ENCODE measurements around the gene LRRC72. TPM values are rescaled to one million over a fixed set of nuclear protein-coding genes. Genes with fewer than 3 reads are reported as not detected.
"Not testable (repeated sequence)": the region's sequence is repeated elsewhere in the genome, so short reads cannot be mapped to it uniquely, and the experiment has no call there.

The LRRC72 gene
- polyA plus RNA-seq, 1 donor, result not detected

GRCh38 chr7:16498122-16498521 lies 28.5 kb upstream of the LRRC72 start:
- Histone ChIP-seq H3K36me3 (ENCODE audit: control insufficient read depth, insufficient read depth, low read length) (no peaks in the 10 kb centered on the region), H3K27me3 (ENCODE audit: control insufficient read depth, insufficient read depth, low read length) (no peaks in the 10 kb centered on the region), H3K27ac (ENCODE audit: low read length) (no peak overlapping the region), H3K9me3 (ENCODE audit: control insufficient read depth, low read depth, low read length) (peaks cover 5% of the 10 kb centered on the region), H3K4me3 (ENCODE audit: low read length) (no peak overlapping the region), H3K4me1 (ENCODE audit: control insufficient read depth, insufficient read depth, low read length) (peaks cover 2% of the 10 kb centered on the region)
- WGBS (ENCODE audit: insufficient coverage, low lambda C conversion rate), result no CpG with 5 or more reads among the region's 2 CpGs
- no peak for DNase-seq

- WGBS (ENCODE audit: insufficient coverage, low lambda C conversion rate), result 80% methylated on average over 1 of the region's 19 CpGs
- DNase-seq, result no peak
Measured at GRCh38 chr7:16502303-16502702, 24.3 kb upstream of the LRRC72 start.

GRCh38 chr7:16504019-16504418 lies 22.6 kb upstream of the LRRC72 start:
- Histone ChIP-seq H3K9me3 (ENCODE audit: control insufficient read depth, low read depth, low read length) (peaks cover 5% of the 10 kb centered on the region), H3K4me1 (ENCODE audit: control insufficient read depth, insufficient read depth, low read length) (no peaks in the 10 kb centered on the region), H3K27me3 (ENCODE audit: control insufficient read depth, insufficient read depth, low read length) (no peaks in the 10 kb centered on the region), H3K36me3 (ENCODE audit: control insufficient read depth, insufficient read depth, low read length) (no peaks in the 10 kb centered on the region), H3K27ac (ENCODE audit: low read length) (no peak overlapping the region), H3K4me3 (ENCODE audit: low read length) (no peak overlapping the region)
- 86% methylated on average over 5 of the region's 6 CpGs for WGBS (ENCODE audit: insufficient coverage, low lambda C conversion rate)
- DNase-seq, result no peak

More at GRCh38 chr7:16502303-16502702, 24.3 kb upstream of the LRRC72 start:
- Histone ChIP-seq H3K4me3 (ENCODE audit: low read length) (no peak overlapping the region), H3K27ac (ENCODE audit: low read length) (no peak overlapping the region), H3K27me3 (ENCODE audit: control insufficient read depth, insufficient read depth, low read length) (no peaks in the 10 kb centered on the region), H3K9me3 (ENCODE audit: control insufficient read depth, low read depth, low read length) (peaks cover 5% of the 10 kb centered on the region), H3K4me1 (ENCODE audit: control insufficient read depth, insufficient read depth, low read length) (no peaks in the 10 kb centered on the region), H3K36me3 (ENCODE audit: control insufficient read depth, insufficient read depth, low read length) (no peaks in the 10 kb centered on the region)

GRCh38 chr7:16506422-16506821 lies 20.2 kb upstream of the LRRC72 start:
- not testable (repeated sequence) for H3K4me3 ChIP-seq (ENCODE audit: low read length); H3K36me3 ChIP-seq (ENCODE audit: control insufficient read depth, insufficient read depth, low read length); H3K27ac ChIP-seq (ENCODE audit: low read length); DNase-seq; H3K9me3 ChIP-seq (ENCODE audit: control insufficient read depth, low read depth, low read length); H3K4me1 ChIP-seq (ENCODE audit: control insufficient read depth, insufficient read depth, low read length); H3K27me3 ChIP-seq (ENCODE audit: control insufficient read depth, insufficient read depth, low read length)
- 100% methylated on average over 1 of the region's 5 CpGs for WGBS (ENCODE audit: insufficient coverage, low lambda C conversion rate)

- Histone ChIP-seq H3K4me1 (ENCODE audit: control insufficient read depth, insufficient read depth, low read length) (no peaks in the 10 kb centered on the region), H3K27me3 (ENCODE audit: control insufficient read depth, insufficient read depth, low read length) (no peaks in the 10 kb centered on the region), H3K9me3 (ENCODE audit: control insufficient read depth, low read depth, low read length) (no peaks in the 10 kb centered on the region), H3K27ac (ENCODE audit: low read length) (no peak overlapping the region), H3K36me3 (ENCODE audit: control insufficient read depth, insufficient read depth, low read length) (no peaks in the 10 kb centered on the region), H3K4me3 (ENCODE audit: low read length) (no peak overlapping the region)
- DNase-seq, result no peak
Measured at GRCh38 chr7:16509829-16510228, 16.8 kb upstream of the LRRC72 start.

GRCh38 chr7:16511314-16511713 lies 15.3 kb upstream of the LRRC72 start:
- no peak for DNase-seq
- Histone ChIP-seq H3K27ac (ENCODE audit: low read length) (no peak overlapping the region), H3K4me3 (ENCODE audit: low read length) (no peak overlapping the region), H3K4me1 (ENCODE audit: control insufficient read depth, insufficient read depth, low read length) (no peaks in the 10 kb centered on the region), H3K9me3 (ENCODE audit: control insufficient read depth, low read depth, low read length) (no peaks in the 10 kb centered on the region), H3K27me3 (ENCODE audit: control insufficient read depth, insufficient read depth, low read length) (no peaks in the 10 kb centered on the region), H3K36me3 (ENCODE audit: control insufficient read depth, insufficient read depth, low read length) (no peaks in the 10 kb centered on the region)
- no CpG with 5 or more reads among the region's 5 CpGs for WGBS (ENCODE audit: insufficient coverage, low lambda C conversion rate)

GRCh38 chr7:16512097-16512496 lies 14.5 kb upstream of the LRRC72 start:
- no CpG with 5 or more reads among the region's 7 CpGs for WGBS (ENCODE audit: insufficient coverage, low lambda C conversion rate)
- no peak for DNase-seq
- no peak overlapping the region for H3K27ac ChIP-seq (ENCODE audit: low read length)
- H3K36me3 ChIP-seq (ENCODE audit: control insufficient read depth, insufficient read depth, low read length), result no peaks in the 10 kb centered on the region
- no peaks in the 10 kb centered on the region for H3K4me1 ChIP-seq (ENCODE audit: control insufficient read depth, insufficient read depth, low read length)
- no peaks in the 10 kb centered on the region for H3K27me3 ChIP-seq (ENCODE audit: control insufficient read depth, insufficient read depth, low read length)
- no peak overlapping the region for H3K4me3 ChIP-seq (ENCODE audit: low read length)
- H3K9me3 ChIP-seq (ENCODE audit: control insufficient read depth, low read depth, low read length), result no peaks in the 10 kb centered on the region

- H3K36me3 ChIP-seq (ENCODE audit: control insufficient read depth, insufficient read depth, low read length), result no peaks in the 10 kb centered on the region
- no peaks in the 10 kb centered on the region for H3K4me1 ChIP-seq (ENCODE audit: control insufficient read depth, insufficient read depth, low read length)
- no peak overlapping the region for H3K27ac ChIP-seq (ENCODE audit: low read length)
- no peaks in the 10 kb centered on the region for H3K27me3 ChIP-seq (ENCODE audit: control insufficient read depth, insufficient read depth, low read length)
- no peak overlapping the region for H3K4me3 ChIP-seq (ENCODE audit: low read length)
- 100% methylated on average over 1 of the region's 1 CpG for WGBS (ENCODE audit: insufficient coverage, low lambda C conversion rate)
- no peak for DNase-seq
- no peaks in the 10 kb centered on the region for H3K9me3 ChIP-seq (ENCODE audit: control insufficient read depth, low read depth, low read length)
Measured at GRCh38 chr7:16514271-16514670, 12.4 kb upstream of the LRRC72 start.

- no peak for DNase-seq
- H3K36me3 ChIP-seq (ENCODE audit: control insufficient read depth, insufficient read depth, low read length), result no peaks in the 10 kb centered on the region
Measured at GRCh38 chr7:16514729-16515128, 11.9 kb upstream of the LRRC72 start.

GRCh38 chr7:16515785-16516685 lies 10.6 kb upstream of the LRRC72 start:
- Histone ChIP-seq H3K4me1 (ENCODE audit: control insufficient read depth, insufficient read depth, low read length) (no peaks in the 10 kb centered on the region), H3K27me3 (ENCODE audit: control insufficient read depth, insufficient read depth, low read length) (no peaks in the 10 kb centered on the region), H3K27ac (ENCODE audit: low read length) (no peak overlapping the region), H3K9me3 (ENCODE audit: control insufficient read depth, low read depth, low read length) (no peaks in the 10 kb centered on the region), H3K36me3 (ENCODE audit: control insufficient read depth, insufficient read depth, low read length) (no peaks in the 10 kb centered on the region), H3K4me3 (ENCODE audit: low read length) (no peak overlapping the region)
- DNase-seq, result no peak
- WGBS (ENCODE audit: insufficient coverage, low lambda C conversion rate), result 100% methylated on average over 1 of the region's 2 CpGs

More at GRCh38 chr7:16514729-16515128, 11.9 kb upstream of the LRRC72 start:
- Histone ChIP-seq H3K4me3 (ENCODE audit: low read length) (no peak overlapping the region), H3K27me3 (ENCODE audit: control insufficient read depth, insufficient read depth, low read length) (no peaks in the 10 kb centered on the region), H3K9me3 (ENCODE audit: control insufficient read depth, low read depth, low read length) (no peaks in the 10 kb centered on the region), H3K27ac (ENCODE audit: low read length) (no peak overlapping the region), H3K4me1 (ENCODE audit: control insufficient read depth, insufficient read depth, low read length) (no peaks in the 10 kb centered on the region)

GRCh38 chr7:16519985-16520384 lies 6.6 kb upstream of the LRRC72 start:
- not testable (repeated sequence) for H3K9me3 ChIP-seq (ENCODE audit: control insufficient read depth, low read depth, low read length); H3K4me1 ChIP-seq (ENCODE audit: control insufficient read depth, insufficient read depth, low read length); DNase-seq; H3K36me3 ChIP-seq (ENCODE audit: control insufficient read depth, insufficient read depth, low read length); H3K27me3 ChIP-seq (ENCODE audit: control insufficient read depth, insufficient read depth, low read length); H3K27ac ChIP-seq (ENCODE audit: low read length); H3K4me3 ChIP-seq (ENCODE audit: low read length)
- WGBS (ENCODE audit: insufficient coverage, low lambda C conversion rate), result 100% methylated on average over 2 of the region's 2 CpGs

All from large intestine (tissue), 3 donors.